Neural cell (in vitro differentiated cells): ENCODE results near the gene SERINC5. TPM values are rescaled to one million over a fixed set of nuclear protein-coding genes. Genes with fewer than 3 reads are reported as not detected.

Source experiments
- H2AFZ ChIP-seq: fragments of 200-600, 300-800 bp; sonication (generic), shearing (Covaris generic); 2 replicates; pipeline ENCODE4 v1.6.0; 2014; ENCODE audit warnings: low read depth, mild to moderate bottlenecking, antibody characterized with exemption, low read length, moderate library complexity
- H3F3A ChIP-seq: fragments of 200-600 bp; shearing (Covaris generic); 2 replicates; pipeline ENCODE4 v1.6.1; 2016; ENCODE audit warnings: mild to moderate bottlenecking, moderate library complexity, mixed read lengths, antibody characterized with exemption, low read length; ENCODE audit not compliant: insufficient read depth, poor library complexity, severe bottlenecking
- H3K27ac ChIP-seq: fragments of 200-600, 300-800 bp; sonication (generic), shearing (Covaris generic); 2 replicates; pipeline ENCODE4 v1.5.1; 2014; ENCODE audit warnings: mild to moderate bottlenecking, low read length, moderate library complexity
- H3K27me3 ChIP-seq: fragments of 300-800, 200-600 bp; sonication (generic), shearing (Covaris generic); 2 replicates; pipeline ENCODE4 v1.6.0; 2014; ENCODE audit warnings: mild to moderate bottlenecking, low read depth, low read length, moderate library complexity; ENCODE audit not compliant: insufficient read depth
- H3K36me3 ChIP-seq: fragments of 300-800, 200-600 bp; sonication (generic), shearing (Covaris generic); 2 replicates; pipeline ENCODE4 v1.5.1; 2014; ENCODE audit warnings: mild to moderate bottlenecking, antibody characterized with exemption, low read length, moderate library complexity; ENCODE audit not compliant: insufficient read depth
- H3K4me2 ChIP-seq: fragments of 300-800, 200-600 bp; sonication (generic), shearing (Covaris generic); 2 replicates; pipeline ENCODE4 v1.6.0; 2014; ENCODE audit warnings: mild to moderate bottlenecking, low read length
- H3K4me3 ChIP-seq: fragments of 300-800, 200-600 bp; sonication (generic), shearing (Covaris generic); 2 replicates; pipeline ENCODE4 v1.5.1; 2014; ENCODE audit warnings: mild to moderate bottlenecking, low read length, moderate library complexity
- H3K79me2 ChIP-seq: fragments of 200-600 bp; shearing (Covaris generic); replicated peaks from 2 replicates; pipeline ENCODE4 v1.6.0; 2014; ENCODE audit warnings: mild to moderate bottlenecking, low read length, moderate library complexity; ENCODE audit not compliant: insufficient read depth
- H3K9ac ChIP-seq: fragments of 300-800, 200-600 bp; sonication (generic), shearing (Covaris generic); 2 replicates; pipeline ENCODE4 v1.6.1; 2016; ENCODE audit warnings: mild to moderate bottlenecking, low read length, mixed read lengths
- H3K9me2 ChIP-seq: fragments of 200-600 bp; shearing (Covaris generic); 2 replicates; pipeline ENCODE4 v1.6.1; 2016; ENCODE audit warnings: mild to moderate bottlenecking, low read length, mixed read lengths; ENCODE audit not compliant: insufficient read depth
- H3K9me3 ChIP-seq: fragments of 200-600, 300-800 bp; sonication (generic), shearing (Covaris generic); 2 replicates; pipeline ENCODE4 v1.6.1; 2016; ENCODE audit warnings: mild to moderate bottlenecking, mixed run types, low read length, moderate library complexity, mixed read lengths
- H4K20me1 ChIP-seq: fragments of 200-600 bp; shearing (Covaris generic); 2 replicates; pipeline ENCODE4 v1.6.1; 2016; ENCODE audit warnings: mild to moderate bottlenecking, mixed run types; ENCODE audit not compliant: insufficient read depth
- CTCF ChIP-seq: fragments of 450-650 bp; IDR thresholded peaks from 2 replicates; pipeline ENCODE4 v1.5.1; 2014; ENCODE audit warnings: antibody characterized with exemption, mild to moderate bottlenecking, moderate library complexity; ENCODE audit not compliant: poor library complexity, severe bottlenecking
- EP300 ChIP-seq: fragments of 450-650 bp; conservative IDR thresholded peaks from 2 replicates; pipeline ENCODE4 v1.6.1; 2014; ENCODE audit warnings: antibody characterized with exemption, mild to moderate bottlenecking, moderate library complexity; ENCODE audit not compliant: poor library complexity, severe bottlenecking
- EZH2 ChIP-seq: fragments of 200-600, 300-800 bp; shearing (Covaris generic), sonication (generic); IDR thresholded peaks from 2 replicates; pipeline ENCODE4 v1.6.1; 2014; ENCODE audit warnings: antibody characterized with exemption, low read length, borderline replicate concordance, mild to moderate bottlenecking; ENCODE audit not compliant: insufficient read depth, poor library complexity, severe bottlenecking
- MXI1 ChIP-seq: fragments of 450-650 bp; conservative IDR thresholded peaks from 2 replicates; pipeline ENCODE4 v1.6.1; 2014; ENCODE audit warnings: antibody characterized with exemption, mild to moderate bottlenecking; ENCODE audit not compliant: poor library complexity, severe bottlenecking
- POLR2AphosphoS5 ChIP-seq: IDR thresholded peaks from 2 replicates; pipeline ENCODE4 v1.6.1; 2012
- RAD21 ChIP-seq: fragments of 450-650 bp; conservative IDR thresholded peaks from 2 replicates; pipeline ENCODE4 v1.6.1; 2014; ENCODE audit warnings: antibody characterized with exemption, mild to moderate bottlenecking, moderate library complexity
- REST ChIP-seq: IDR thresholded peaks from 2 replicates; pipeline ENCODE4 v1.6.1; 2012; ENCODE audit warnings: borderline replicate concordance
- SMC3 ChIP-seq: fragments of 450-650 bp; conservative IDR thresholded peaks from 2 replicates; pipeline ENCODE4 v1.6.1; 2014; ENCODE audit warnings: antibody characterized with exemption, mild to moderate bottlenecking, moderate library complexity; ENCODE audit not compliant: poor library complexity
- TAF1 ChIP-seq: IDR thresholded peaks from 2 replicates; pipeline ENCODE4 v1.6.1; 2012; ENCODE audit warnings: low read depth
- polyA plus RNA-seq: library from polyadenylated mRNA; depleted of rRNA; stranded (reverse); fragments of >200 nt; gene quantifications from 2 replicates; pipeline ENCODE4 v1.2.3, GENCODE V29; 2014

Gene SERINC5
- polyA plus RNA-seq, 1 donor from 2014 or later, result 5.8 TPM

GRCh38 chr5:80140496-80140895 lies 115.4 kb downstream of the SERINC5 start:
- no peaks in the 10 kb centered on the region for H3K27me3 ChIP-seq
- no peak overlapping the region for H3K27ac ChIP-seq
- no peak overlapping the region for H3K4me2 ChIP-seq
- no peak for TF ChIP-seq CTCF
- TF ChIP-seq RAD21, result no peak
- TF ChIP-seq EZH2, result no peak
- no peak for TF ChIP-seq TAF1
- no peak for TF ChIP-seq SMC3
- no peak for TF ChIP-seq EP300
- TF ChIP-seq REST, result no peak
- no peak for TF ChIP-seq POLR2AphosphoS5
- no peak for TF ChIP-seq MXI1
- no peaks in the 10 kb centered on the region for H3K9me2 ChIP-seq
- no peak overlapping the region for H3K4me3 ChIP-seq
- H3K9ac ChIP-seq, result no peak overlapping the region
- H3F3A ChIP-seq, result no peaks in the 10 kb centered on the region
- H4K20me1 ChIP-seq, result no peaks in the 10 kb centered on the region
- H2AFZ ChIP-seq, result no peak overlapping the region
- no peaks in the 10 kb centered on the region for H3K36me3 ChIP-seq
- no peaks in the 10 kb centered on the region for H3K79me2 ChIP-seq
- no peaks in the 10 kb centered on the region for H3K9me3 ChIP-seq

- Histone ChIP-seq H4K20me1 (no peaks in the 10 kb centered on the region), H3K9me3 (no peaks in the 10 kb centered on the region), H3K9me2 (no peaks in the 10 kb centered on the region), H3K9ac (no peak overlapping the region), H3F3A (no peaks in the 10 kb centered on the region), H3K79me2 (no peaks in the 10 kb centered on the region), H2AFZ (no peak overlapping the region), H3K4me2 (no peak overlapping the region), H3K27me3 (no peaks in the 10 kb centered on the region), H3K27ac (no peak overlapping the region), H3K36me3 (no peaks in the 10 kb centered on the region), H3K4me3 (no peak overlapping the region)
- TF ChIP-seq POLR2AphosphoS5 (no peak), EZH2 (no peak), RAD21 (no peak), MXI1 (no peak), CTCF (no peak), EP300 (no peak), REST (no peak), TAF1 (no peak), SMC3 (no peak)
Observed at GRCh38 chr5:80139466-80139972, 116.3 kb downstream of the SERINC5 start.
